CD4-positive, alpha-beta T cell treated with Interleukin-6 for 4 hours (primary cell): ENCODE measurements around the gene GPR152.
A peak's percentile ranks its signal among the peaks of the same experiment; 100 is the strongest.

Experiments
- DNase-seq: peaks from one replicate; pipeline ENCODE4 v3.0.0-alpha.2; 2020; ENCODE audit warnings: mixed read lengths

GPR152 gene

GRCh38 chr11:67439321-67440228, 13.0 kb downstream of the GPR152 start:
- DNase-seq, result peak; percentile 45

GRCh38 chr11:67438158-67438902, 14.2 kb downstream of the GPR152 start:
- peak; percentile 86 for DNase-seq

GRCh38 chr11:67437809-67438157, 14.7 kb downstream of the GPR152 start:
- no peak for DNase-seq

- DNase-seq, result peak; percentile 92
Measured at GRCh38 chr11:67437082-67437808, 15.3 kb downstream of the GPR152 start, which contains the start of gene PTPRCAP. PTPRCAP (minus strand) TSS chr11:67437682; CDS start chr11:67437619, 63 bp downstream.

- DNase-seq, result peak; percentile 88
Measured at GRCh38 chr11:67436459-67437081, 16.0 kb downstream of the GPR152 start.

GRCh38 chr11:67435727-67436458, 16.6 kb downstream of the GPR152 start:
- DNase-seq, result no peak

- DNase-seq, result peak; percentile 24
Measured at GRCh38 chr11:67435031-67435726, 17.4 kb downstream of the GPR152 start.

- DNase-seq, result peak; percentile 41
Measured at GRCh38 chr11:67434395-67434881, 18.1 kb downstream of the GPR152 start.

- peak; percentile 22 for DNase-seq
Measured at GRCh38 chr11:67433536-67434394, 18.8 kb downstream of the GPR152 start.

- no peak for DNase-seq
Measured at GRCh38 chr11:67432655-67433349, 19.7 kb downstream of the GPR152 start.

GRCh38 chr11:67431346-67432249, 20.9 kb downstream of the GPR152 start:
- DNase-seq, result no peak

- no peak for DNase-seq
Measured at GRCh38 chr11:67429722-67430121, 22.8 kb downstream of the GPR152 start.

GRCh38 chr11:67429038-67429668, 23.4 kb downstream of the GPR152 start:
- peak; percentile 3 for DNase-seq

GRCh38 chr11:67428052-67429001, 24.2 kb downstream of the GPR152 start, which contains the start of gene RPS6KB2:
RPS6KB2 (plus strand) TSS chr11:67428494; CDS start chr11:67428546, 52 bp downstream.
- DNase-seq, result peak; percentile 99

GRCh38 chr11:67427364-67427859, 25.1 kb downstream of the GPR152 start:
- DNase-seq, result peak; percentile 15
